ENCODE data around the gene RANBP17.
"Not testable (repeated sequence)": the region's sequence is repeated elsewhere in the genome, so short reads cannot be mapped to it uniquely, and the experiment has no call there.

Gene RANBP17

GRCh38 chr5:171162165-171162564 lies 300.3 kb downstream of the RANBP17 start:
- no peak for DNase-seq

- DNase-seq = no peak
Observed at GRCh38 chr5:171162596-171162995, 300.8 kb downstream of the RANBP17 start.

- DNase-seq = no peak
Observed at GRCh38 chr5:171166766-171167165, 304.9 kb downstream of the RANBP17 start.

- no peak for DNase-seq
Observed at GRCh38 chr5:171168171-171168570, 306.4 kb downstream of the RANBP17 start.

GRCh38 chr5:171174960-171175359 lies 313.1 kb downstream of the RANBP17 start:
- DNase-seq = not testable (repeated sequence)

GRCh38 chr5:171175746-171176145 lies 313.9 kb downstream of the RANBP17 start:
- DNase-seq = no peak

GRCh38 chr5:171178190-171178589 lies 316.4 kb downstream of the RANBP17 start:
- DNase-seq = not testable (repeated sequence)

GRCh38 chr5:171188016-171188415 lies 326.2 kb downstream of the RANBP17 start:
- DNase-seq = no peak

- no peak for DNase-seq
Observed at GRCh38 chr5:171189442-171189841, 327.6 kb downstream of the RANBP17 start.

- DNase-seq = no peak
Observed at GRCh38 chr5:171192111-171192510, 330.3 kb downstream of the RANBP17 start.

- DNase-seq = no peak
Observed at GRCh38 chr5:171201310-171201709, 339.5 kb downstream of the RANBP17 start.

GRCh38 chr5:171205375-171205774 lies 343.6 kb downstream of the RANBP17 start:
- DNase-seq = no peak

- no peak for DNase-seq
Observed at GRCh38 chr5:171207256-171207847, 345.5 kb downstream of the RANBP17 start.

- DNase-seq = no peak
Observed at GRCh38 chr5:171221916-171222315, 360.1 kb downstream of the RANBP17 start.

- DNase-seq = no peak
Observed at GRCh38 chr5:171223927-171224326, 362.1 kb downstream of the RANBP17 start.

- no peak for DNase-seq
Observed at GRCh38 chr5:171226096-171226754, 364.4 kb downstream of the RANBP17 start.

- no peak for DNase-seq
Observed at GRCh38 chr5:171226864-171227263, 365.0 kb downstream of the RANBP17 start.

GRCh38 chr5:171236651-171237050 lies 374.8 kb downstream of the RANBP17 start:
- DNase-seq = no peak

GRCh38 chr5:171242521-171242920 lies 380.7 kb downstream of the RANBP17 start:
- no peak for DNase-seq

GRCh38 chr5:171246231-171246630 lies 384.4 kb downstream of the RANBP17 start:
- no peak for DNase-seq

GRCh38 chr5:171249460-171249859 lies 387.6 kb downstream of the RANBP17 start:
- DNase-seq = no peak

GRCh38 chr5:171250738-171251137 lies 388.9 kb downstream of the RANBP17 start:
- DNase-seq = no peak

GRCh38 chr5:171251519-171251918 lies 389.7 kb downstream of the RANBP17 start:
- DNase-seq = no peak

- no peak for DNase-seq
Observed at GRCh38 chr5:171252674-171253073, 390.9 kb downstream of the RANBP17 start.

All from activated T-cell treated with anti-CD3 and anti-CD28 coated beads, Interleukin-2, amount 50 U/mL, for 1 hour (primary cell).